DOHH2 (cell line): ENCODE measurements around the gene TMEM231.

Experiments
- EZH2phosphoT487 ChIP-seq: fragments of 200-600 bp; sonication (generic); IDR thresholded peaks from 2 replicates; pipeline ENCODE4 v1.6.1; 2017; ENCODE audit warnings: borderline replicate concordance, mild to moderate bottlenecking, antibody characterized with exemption, low read length, moderate library complexity, mixed read lengths
- TF ChIP-seq, protein P1 (sequence below): fragments of 200-600 bp; sonication (generic); IDR thresholded peaks from one replicate; pipeline ENCODE4 v1.5.1; 2014; ENCODE audit warnings: antibody characterized with exemption, mild to moderate bottlenecking, low read depth, low read length; ENCODE audit not compliant: poor library complexity, severe bottlenecking

DNA sequence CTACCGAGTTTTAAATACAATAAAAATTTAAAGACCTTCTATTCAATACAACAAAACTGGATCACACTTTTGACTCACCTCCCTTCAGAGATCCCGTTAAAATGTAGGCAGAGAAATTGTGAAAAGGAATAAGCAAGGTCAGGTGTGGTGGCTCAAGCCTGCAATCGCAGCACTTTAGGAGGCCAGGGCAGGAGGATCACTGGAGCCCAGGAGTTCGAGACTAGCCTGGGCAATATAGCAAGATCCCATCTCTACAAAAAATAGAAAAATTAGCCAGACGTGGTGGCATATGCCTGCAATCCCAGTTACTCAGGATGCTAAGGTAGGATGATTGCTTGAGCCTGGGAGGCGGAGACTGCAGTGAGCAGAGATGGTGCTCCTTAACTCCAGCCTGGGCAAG lies 36.9 kb downstream of the TMEM231 start:
- TF ChIP-seq EZH2phosphoT487, result no peak
- TF ChIP-seq, protein P1, sequence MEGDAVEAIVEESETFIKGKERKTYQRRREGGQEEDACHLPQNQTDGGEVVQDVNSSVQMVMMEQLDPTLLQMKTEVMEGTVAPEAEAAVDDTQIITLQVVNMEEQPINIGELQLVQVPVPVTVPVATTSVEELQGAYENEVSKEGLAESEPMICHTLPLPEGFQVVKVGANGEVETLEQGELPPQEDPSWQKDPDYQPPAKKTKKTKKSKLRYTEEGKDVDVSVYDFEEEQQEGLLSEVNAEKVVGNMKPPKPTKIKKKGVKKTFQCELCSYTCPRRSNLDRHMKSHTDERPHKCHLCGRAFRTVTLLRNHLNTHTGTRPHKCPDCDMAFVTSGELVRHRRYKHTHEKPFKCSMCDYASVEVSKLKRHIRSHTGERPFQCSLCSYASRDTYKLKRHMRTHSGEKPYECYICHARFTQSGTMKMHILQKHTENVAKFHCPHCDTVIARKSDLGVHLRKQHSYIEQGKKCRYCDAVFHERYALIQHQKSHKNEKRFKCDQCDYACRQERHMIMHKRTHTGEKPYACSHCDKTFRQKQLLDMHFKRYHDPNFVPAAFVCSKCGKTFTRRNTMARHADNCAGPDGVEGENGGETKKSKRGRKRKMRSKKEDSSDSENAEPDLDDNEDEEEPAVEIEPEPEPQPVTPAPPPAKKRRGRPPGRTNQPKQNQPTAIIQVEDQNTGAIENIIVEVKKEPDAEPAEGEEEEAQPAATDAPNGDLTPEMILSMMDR, result no peak
